ENCODE measurements around the gene FPR1.

DNA sequence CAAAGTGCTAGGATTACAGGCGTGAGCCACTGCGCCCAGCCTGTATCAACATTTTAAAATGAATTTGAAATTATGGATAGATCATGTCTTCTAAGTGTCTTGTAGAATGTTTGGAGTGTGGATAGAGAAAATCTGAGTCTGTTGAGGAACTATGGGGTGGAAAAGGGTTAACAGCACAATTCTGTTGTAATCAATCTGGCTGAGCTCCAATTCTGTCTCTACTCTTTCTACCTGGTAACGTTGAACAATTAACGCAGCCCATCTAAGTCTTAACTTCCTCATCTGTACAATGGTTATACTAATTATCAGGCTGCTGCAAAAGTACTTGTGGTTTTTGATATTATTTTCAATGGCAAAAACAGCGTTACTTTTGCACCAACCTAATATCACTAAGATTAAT, 13.4 kb upstream of the FPR1 start:
- TF ChIP-seq CTCF (conservative IDR thresholded peaks at IDR 0.05; ENCODE audit: low read depth, low read length) (no peak), CEBPB (IDR thresholded peaks at IDR 0.05; ENCODE audit: low read depth, low read length) (no peak), CHD1 (IDR thresholded peaks at IDR 0.05; ENCODE audit: low read depth, low read length) (no peak), MAZ (IDR thresholded peaks at IDR 0.05; ENCODE audit: borderline replicate concordance, low read depth, low read length) (no peak), RCOR1 (IDR thresholded peaks at IDR 0.05; ENCODE audit: insufficient replicate concordance, low read length) (no peak), FOS (IDR thresholded peaks at IDR 0.05; ENCODE audit: low read depth, low read length) (no peak), SMC3 (IDR thresholded peaks at IDR 0.05; ENCODE audit: low read depth, low read length) (no peak), POLR2A (IDR thresholded peaks at IDR 0.05; ENCODE audit: low read depth, low read length) (no peak), USF2 (IDR thresholded peaks at IDR 0.05; ENCODE audit: low read depth, low read length) (no peak), BHLHE40 (IDR thresholded peaks at IDR 0.05; ENCODE audit: low read depth, low read length) (no peak), RFX5 (IDR thresholded peaks at IDR 0.05; ENCODE audit: low read depth, low read length) (no peak), NFE2L2 (IDR thresholded peaks at IDR 0.05; ENCODE audit: low read depth, low read length) (no peak), RAD21 (IDR thresholded peaks at IDR 0.05; ENCODE audit: low read length) (no peak)
- TF ChIP-seq, protein P1, sequence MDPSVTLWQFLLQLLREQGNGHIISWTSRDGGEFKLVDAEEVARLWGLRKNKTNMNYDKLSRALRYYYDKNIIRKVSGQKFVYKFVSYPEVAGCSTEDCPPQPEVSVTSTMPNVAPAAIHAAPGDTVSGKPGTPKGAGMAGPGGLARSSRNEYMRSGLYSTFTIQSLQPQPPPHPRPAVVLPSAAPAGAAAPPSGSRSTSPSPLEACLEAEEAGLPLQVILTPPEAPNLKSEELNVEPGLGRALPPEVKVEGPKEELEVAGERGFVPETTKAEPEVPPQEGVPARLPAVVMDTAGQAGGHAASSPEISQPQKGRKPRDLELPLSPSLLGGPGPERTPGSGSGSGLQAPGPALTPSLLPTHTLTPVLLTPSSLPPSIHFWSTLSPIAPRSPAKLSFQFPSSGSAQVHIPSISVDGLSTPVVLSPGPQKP (IDR thresholded peaks at IDR 0.05; ENCODE audit: borderline replicate concordance, low read depth, low read length) = no peak
